Measurements from ENCODE around the gene LFNG.

Gene LFNG

DNA sequence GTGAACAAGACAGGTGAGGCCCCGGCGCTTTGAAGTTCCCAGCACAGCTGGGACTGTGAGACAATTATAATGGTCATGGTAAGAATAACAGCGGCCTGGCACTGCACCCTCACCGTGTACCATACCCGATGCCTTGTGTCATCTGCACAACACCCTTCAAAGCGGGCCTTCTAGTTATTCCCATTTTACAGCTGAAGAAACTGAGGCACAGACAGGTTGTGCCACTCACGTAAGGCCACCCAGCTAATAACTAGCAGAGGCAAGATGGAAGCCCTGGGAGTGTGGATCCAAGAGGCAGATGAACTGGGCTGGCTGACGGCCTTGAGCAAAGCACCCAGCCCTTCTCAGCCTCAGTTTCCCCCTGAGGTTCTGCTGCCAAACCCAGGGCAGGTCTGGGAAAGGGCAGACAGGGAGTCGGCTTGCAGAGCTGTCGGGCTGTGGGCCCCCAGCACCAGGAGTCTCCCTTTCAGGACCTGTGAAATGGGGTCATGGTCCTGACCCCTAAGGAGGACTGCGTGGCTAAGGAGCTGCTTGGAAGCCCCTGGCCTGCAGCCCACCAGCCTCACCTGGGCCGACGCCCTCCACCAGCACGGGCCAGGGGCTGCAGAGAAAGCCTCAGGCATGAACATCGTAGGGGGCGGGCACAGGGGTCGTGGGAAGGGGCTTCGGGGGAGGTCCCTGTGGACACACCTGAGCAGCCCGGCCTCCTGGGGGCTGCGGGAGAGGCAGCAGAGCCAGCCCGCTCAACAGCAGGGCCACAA, 15.3 kb upstream of the LFNG start:
- no peak for DNase-seq

GRCh38 chr7:2504889-2505375, 14.6 kb upstream of the LFNG start:
- DNase-seq, result no peak

- DNase-seq, result no peak
These were observed 14.2 kb upstream of the LFNG start for GRCh38 chr7:2505401-2505800.

- no peak for DNase-seq
These were observed 12.2 kb upstream of the LFNG start for GRCh38 chr7:2507208-2507916.

DNA sequence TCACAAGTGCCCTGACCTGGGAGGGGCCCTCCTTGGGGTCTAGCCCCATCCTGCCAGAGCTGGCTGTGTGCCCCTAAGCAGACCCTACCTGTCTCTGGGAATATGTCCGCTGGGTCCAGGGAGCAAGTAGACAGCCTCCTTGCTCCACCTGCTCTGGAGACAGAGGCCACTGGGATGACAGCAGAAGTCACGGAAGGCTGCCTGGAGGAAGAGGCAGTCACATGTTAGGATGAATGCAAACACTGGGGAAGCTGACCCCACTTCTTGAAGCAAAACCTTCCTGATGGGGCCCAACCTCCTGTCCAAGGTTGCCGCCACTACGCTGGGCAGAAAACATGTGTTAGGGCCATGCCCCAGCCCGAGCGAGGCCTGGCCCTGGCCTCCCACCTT, 11.7 kb upstream of the LFNG start:
- no peak for DNase-seq

DNA sequence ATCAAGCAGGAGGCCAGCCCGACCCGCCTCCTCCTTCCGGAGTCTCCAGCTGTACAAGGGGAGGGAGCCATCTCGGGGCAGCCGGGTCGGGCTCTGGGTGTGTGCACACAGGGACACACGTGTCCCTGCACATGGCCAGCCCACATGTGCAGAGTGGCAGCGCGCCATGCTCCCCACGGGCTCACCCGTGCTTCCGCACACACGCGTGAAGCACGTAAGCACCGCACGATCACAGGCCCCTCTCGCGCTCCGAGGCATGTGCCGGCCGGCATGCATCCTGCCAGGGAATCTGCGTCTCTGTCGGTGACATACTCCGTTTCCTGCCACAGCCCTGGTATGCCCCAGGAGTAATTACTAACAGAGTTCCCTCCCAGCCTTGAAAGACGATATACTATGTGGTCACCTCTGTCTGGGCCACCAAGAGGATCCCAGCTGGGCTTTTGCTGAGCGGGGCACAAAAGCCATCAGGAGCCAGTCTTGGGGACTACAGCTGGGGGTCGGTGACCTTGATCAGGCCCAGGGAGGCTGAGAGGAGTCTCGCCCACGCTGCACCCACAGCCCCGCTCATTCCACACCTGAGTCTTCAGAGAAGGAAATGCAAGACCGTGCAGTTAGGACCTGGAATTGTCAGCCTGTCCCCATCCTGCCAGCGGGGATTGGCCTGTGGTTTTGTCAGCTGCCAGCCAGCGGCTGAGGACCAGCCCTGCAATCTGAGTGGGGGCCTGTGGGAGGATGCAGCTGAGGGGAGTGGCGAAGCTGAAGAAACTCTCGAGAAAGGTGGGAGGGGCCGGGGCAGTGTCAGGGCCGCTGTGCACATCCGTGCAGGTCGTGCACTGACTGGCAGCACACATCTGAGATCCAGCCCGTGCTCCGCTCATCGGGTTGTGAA, 11.0 kb upstream of the LFNG start:
- peak; percentile 93 for DNase-seq

DNA sequence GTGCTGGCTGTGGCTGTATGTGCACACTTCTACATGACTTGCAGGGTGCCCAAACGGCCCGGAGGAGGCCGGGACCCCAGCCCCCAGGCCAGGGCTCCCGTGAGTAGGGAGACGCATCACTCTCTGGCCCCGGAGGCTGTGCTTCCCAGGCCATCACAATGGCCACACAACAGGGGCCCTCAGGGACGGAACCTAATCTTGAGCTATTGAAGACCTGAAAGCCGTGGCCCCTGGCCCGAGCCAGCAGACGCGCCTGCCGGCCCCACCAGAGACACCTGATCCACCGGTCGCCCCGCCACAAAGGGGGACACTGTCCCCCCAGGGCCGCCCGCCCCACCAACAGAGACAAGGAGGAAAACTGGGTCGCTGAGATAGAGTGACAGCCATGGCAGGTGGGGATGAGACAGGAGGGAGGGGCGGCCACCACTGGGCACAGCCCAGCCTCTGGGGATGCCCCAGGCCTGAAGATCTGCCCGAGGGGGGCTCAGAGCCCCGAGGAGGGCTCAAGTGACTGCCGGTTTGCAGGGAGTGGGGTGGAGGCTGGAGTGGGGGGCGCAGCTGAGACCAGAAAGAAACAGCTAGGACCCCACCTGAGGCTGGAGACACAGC, 10.2 kb upstream of the LFNG start:
- no peak for DNase-seq

- no peak for DNase-seq
These were observed 9.3 kb upstream of the LFNG start for GRCh38 chr7:2510130-2510776.

DNA sequence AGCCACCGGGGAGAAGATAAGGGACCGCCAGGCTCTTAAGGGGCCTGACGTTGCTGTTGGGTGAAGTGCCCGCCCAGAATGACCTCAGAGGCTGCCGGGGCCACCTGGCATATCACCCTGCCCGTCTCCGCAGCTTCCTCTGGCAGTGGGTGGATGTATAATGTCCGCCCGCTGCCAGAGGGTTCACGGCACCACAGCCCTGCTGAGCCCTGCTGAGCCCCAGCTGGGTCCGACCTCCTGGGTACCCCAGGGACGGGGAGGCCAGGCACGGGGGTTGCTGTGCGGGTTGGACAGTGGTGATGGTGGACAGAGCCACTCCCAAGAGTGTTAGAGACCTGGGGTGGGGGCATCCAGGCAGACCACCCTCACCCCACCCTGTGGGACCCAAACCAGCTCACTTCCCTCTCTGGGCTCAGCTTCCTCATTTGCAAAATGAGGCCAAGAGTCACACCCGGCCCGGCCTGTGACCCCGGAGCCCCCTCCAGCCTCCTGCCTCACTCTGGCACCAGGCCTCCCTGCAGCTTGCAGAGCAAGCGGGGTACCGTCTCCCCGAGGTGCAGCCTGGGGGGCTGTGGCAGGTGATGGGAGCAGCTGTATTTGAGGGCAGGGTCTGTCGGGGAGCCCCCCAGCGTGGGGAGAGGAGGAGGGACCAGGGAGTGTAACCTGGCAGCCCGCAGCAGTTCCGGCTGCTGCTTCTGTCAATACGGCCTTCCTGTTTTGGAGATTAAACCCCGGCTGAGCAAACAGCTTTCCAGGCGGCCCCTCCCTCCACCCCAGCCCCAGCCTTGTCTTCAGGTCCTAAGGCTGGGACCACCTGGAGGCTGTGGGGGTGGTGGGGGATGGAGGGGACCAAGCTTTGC, 8.4 kb upstream of the LFNG start:
- DNase-seq, result peak; percentile 82

DNA sequence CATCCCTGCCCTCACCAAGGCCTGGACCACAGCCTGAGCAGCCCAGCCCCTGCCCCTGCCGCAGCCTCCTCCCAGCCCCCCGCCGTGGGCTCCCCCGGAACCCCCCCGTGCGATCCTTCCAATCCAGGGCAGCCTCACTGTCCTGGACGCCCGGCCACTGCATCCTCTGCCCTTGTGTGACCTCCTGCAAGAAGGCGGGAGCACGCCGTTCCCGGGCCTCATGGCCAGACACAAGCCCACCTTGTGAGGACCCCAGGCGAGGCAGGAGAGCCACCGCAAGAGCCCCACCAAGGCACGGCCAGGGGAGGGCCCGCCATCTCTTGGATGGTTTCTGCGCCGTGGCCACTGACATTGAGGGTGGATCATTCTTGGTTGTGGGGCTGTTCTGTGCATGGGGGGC, 7.8 kb upstream of the LFNG start:
- no peak for DNase-seq

DNA sequence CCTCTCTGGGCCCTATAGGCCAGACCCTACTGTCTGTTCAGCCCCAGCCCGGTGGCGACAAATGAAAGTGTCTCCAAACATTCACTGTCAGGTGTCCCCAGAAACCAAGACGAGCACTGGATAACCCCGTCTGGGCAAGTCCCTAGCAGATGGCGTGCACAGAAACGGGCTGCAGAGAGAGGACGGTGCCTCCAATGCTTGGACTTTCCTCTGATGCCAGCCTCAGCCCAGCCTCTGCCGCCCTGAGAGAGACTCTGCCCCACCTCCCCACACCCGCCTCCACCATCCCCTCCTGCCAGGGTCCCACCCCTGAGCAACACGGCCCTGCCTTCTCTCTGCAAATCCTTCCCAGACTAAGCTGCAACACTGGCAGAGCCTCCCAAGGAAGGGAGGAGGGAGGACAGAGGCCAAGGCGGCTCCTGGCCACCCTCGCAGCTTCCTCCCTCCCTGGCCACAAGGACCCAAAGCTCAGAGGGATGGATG, 7.4 kb upstream of the LFNG start:
- peak; percentile 45 for DNase-seq

DNA sequence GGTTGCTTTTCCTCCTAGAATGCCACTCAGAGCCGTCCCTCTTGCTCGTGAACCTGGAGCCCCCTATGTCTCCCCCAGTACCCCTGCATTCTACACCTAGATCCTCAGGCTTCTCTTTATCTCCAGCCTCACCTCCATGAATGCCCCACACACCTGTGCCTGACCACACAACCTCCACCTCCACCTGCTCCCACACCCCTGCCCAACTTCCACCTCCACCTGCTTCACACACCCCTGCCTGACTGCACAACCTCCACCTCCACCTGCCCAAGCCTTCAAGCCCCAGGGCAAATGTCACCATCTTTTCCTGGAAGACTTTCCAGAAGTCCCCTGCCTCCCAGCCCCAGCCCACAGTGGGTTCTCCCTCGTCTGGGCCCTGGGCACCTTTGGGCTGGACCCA, 6.9 kb upstream of the LFNG start:
- DNase-seq, result no peak

GRCh38 chr7:2513702-2514101, 5.9 kb upstream of the LFNG start:
- no peak for DNase-seq

DNA sequence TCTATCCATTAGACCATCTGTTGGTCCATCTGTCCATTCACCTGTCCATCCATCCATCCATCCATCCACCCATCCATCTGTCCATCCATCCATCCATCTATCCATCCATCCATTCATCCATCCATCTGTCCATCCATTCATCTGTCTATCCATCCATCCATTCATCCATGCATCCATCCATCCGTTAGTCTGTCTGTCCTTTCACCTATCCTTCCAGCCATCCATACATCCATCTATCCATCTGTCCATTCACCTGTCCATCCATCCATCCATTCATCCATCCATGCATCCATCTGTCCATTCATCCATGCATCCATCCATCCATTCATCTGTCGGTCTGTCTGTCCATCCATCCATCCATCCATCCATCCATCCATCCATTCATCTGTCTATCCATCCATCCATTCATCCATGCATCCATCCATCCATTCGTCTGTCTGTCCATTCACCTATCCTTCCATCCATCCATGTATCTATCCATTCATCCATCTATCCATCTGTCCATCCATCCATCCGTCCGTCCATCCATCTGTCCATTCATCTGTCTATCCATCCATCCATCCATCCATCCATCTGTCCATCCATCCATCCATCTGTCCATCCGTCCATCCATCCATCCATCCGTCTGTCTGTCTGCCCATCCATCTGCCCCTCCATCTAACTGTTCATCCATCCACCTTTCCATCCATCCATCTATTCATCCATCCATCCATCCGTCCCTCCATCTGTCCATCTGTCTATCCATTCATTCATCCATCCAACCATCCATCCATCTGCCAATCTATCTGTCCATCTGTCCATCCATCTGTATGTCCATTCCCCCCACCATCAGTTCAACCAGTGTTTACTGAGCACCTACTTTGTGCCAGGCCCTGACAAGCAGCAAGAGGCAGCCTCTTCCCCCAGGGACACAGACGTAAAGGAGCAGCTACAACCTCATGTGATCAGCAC, 4.8 kb upstream of the LFNG start:
- DNase-seq, result no peak

GRCh38 chr7:2515424-2516193, 4.0 kb upstream of the LFNG start:
- no peak for DNase-seq

GRCh38 chr7:2516194-2516555, 3.4 kb upstream of the LFNG start:
- no peak for DNase-seq

- no peak for DNase-seq
These were observed 2.5 kb upstream of the LFNG start for GRCh38 chr7:2517026-2517425.

- no peak for DNase-seq
These were observed 1.7 kb upstream of the LFNG start for GRCh38 chr7:2517678-2518507.

Measured in CD4-positive, alpha-beta T cell treated with Interleukin-17A for 4 hours (primary cell).